ENCODE data around the gene GRB10. TPM values are rescaled to one million over a fixed set of nuclear protein-coding genes. Genes with fewer than 3 reads are reported as not detected.
A peak's percentile ranks its signal among the peaks of the same experiment; 100 is the strongest.

Gene GRB10
- total and polyA plus RNA-seq, 9 donors = 10.0 to 93.3 (median 27.8) TPM

- H3K36me3 ChIP-seq = no peaks in the 10 kb centered on the region
- H3K27ac ChIP-seq = no peak overlapping the region
- DNase-seq = no peak
- intact Hi-C loops (cut with DNase I) = no loop called here
- TF ChIP-seq EP300 (IDR thresholded peaks at IDR 0.05) (no peak), POLR2A (IDR thresholded peaks at IDR 0.05) (no peak)
- TF ChIP-seq, protein P1, sequence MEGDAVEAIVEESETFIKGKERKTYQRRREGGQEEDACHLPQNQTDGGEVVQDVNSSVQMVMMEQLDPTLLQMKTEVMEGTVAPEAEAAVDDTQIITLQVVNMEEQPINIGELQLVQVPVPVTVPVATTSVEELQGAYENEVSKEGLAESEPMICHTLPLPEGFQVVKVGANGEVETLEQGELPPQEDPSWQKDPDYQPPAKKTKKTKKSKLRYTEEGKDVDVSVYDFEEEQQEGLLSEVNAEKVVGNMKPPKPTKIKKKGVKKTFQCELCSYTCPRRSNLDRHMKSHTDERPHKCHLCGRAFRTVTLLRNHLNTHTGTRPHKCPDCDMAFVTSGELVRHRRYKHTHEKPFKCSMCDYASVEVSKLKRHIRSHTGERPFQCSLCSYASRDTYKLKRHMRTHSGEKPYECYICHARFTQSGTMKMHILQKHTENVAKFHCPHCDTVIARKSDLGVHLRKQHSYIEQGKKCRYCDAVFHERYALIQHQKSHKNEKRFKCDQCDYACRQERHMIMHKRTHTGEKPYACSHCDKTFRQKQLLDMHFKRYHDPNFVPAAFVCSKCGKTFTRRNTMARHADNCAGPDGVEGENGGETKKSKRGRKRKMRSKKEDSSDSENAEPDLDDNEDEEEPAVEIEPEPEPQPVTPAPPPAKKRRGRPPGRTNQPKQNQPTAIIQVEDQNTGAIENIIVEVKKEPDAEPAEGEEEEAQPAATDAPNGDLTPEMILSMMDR (IDR thresholded peaks at IDR 0.05) = no peak
- H3K27me3 ChIP-seq = no peaks in the 10 kb centered on the region
- H3K4me1 ChIP-seq (ENCODE audit: insufficient read depth) = peaks cover 16% of the 10 kb centered on the region
- WGBS, 3 donors = 84 to 90% (median 86%) methylated on average over 5 of the region's 5 CpGs
- H3K4me3 ChIP-seq = no peak overlapping the region
- H3K9me3 ChIP-seq = no peaks in the 10 kb centered on the region
Observed at GRCh38 chr7:50562136-50562535, 220.6 kb downstream of the GRB10 start.

GRCh38 chr7:50560865-50561351, 221.8 kb downstream of the GRB10 start:
- no peak overlapping the region for H3K27ac ChIP-seq
- no peaks in the 10 kb centered on the region for H3K36me3 ChIP-seq
- WGBS, 3 donors = 9 to 19% (median 10%) methylated on average over 9 of the region's 9 CpGs
- no peaks in the 10 kb centered on the region for H3K9me3 ChIP-seq
- peak; percentile 31 to 52 (median 41) for DNase-seq
- intact Hi-C loops (cut with DNase I) = no loop called here
- no peak overlapping the region for H3K4me3 ChIP-seq
- peaks cover 22% of the 10 kb centered on the region for H3K4me1 ChIP-seq (ENCODE audit: insufficient read depth)
- TF ChIP-seq EP300 (IDR thresholded peaks at IDR 0.05) (no peak), POLR2A (IDR thresholded peaks at IDR 0.05) (no peak)
- TF ChIP-seq, protein P1 (IDR thresholded peaks at IDR 0.05) = no peak
- H3K27me3 ChIP-seq = no peaks in the 10 kb centered on the region

DNA sequence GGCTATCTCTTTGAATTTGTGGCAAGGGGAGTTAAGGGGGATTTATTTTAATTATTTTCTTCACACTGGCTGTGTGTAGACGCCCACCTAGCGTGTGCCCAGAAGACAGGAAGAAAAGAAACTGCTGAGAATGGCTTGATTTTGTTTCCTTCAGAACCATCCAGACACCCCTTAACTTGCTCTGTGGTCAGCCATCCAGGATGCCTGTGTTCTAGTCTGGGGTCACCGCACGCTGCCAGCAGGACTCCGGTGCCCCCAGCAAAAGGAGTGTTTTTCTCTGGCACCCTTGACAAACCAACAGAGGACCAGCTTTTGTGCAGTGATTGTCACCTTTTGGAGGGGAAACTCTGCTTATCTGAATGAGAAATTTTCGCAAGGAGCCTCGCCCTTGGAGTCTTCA, 222.8 kb downstream of the GRB10 start:
- DNase-seq = no peak
- H3K27ac ChIP-seq = no peak overlapping the region
- H3K4me3 ChIP-seq = no peak overlapping the region
- no peaks in the 10 kb centered on the region for H3K36me3 ChIP-seq
- H3K9me3 ChIP-seq = no peaks in the 10 kb centered on the region
- intact Hi-C loops (cut with DNase I) = no loop called here
- 95 to 97% (median 96%) methylated on average over 7 of the region's 7 CpGs for WGBS, 3 donors
- TF ChIP-seq EP300 (IDR thresholded peaks at IDR 0.05) = no peak
- TF ChIP-seq POLR2A (IDR thresholded peaks at IDR 0.05) = no peak
- TF ChIP-seq, protein P1 (IDR thresholded peaks at IDR 0.05) = no peak
- H3K4me1 ChIP-seq (ENCODE audit: insufficient read depth) = peaks cover 22% of the 10 kb centered on the region
- H3K27me3 ChIP-seq = no peaks in the 10 kb centered on the region

DNA sequence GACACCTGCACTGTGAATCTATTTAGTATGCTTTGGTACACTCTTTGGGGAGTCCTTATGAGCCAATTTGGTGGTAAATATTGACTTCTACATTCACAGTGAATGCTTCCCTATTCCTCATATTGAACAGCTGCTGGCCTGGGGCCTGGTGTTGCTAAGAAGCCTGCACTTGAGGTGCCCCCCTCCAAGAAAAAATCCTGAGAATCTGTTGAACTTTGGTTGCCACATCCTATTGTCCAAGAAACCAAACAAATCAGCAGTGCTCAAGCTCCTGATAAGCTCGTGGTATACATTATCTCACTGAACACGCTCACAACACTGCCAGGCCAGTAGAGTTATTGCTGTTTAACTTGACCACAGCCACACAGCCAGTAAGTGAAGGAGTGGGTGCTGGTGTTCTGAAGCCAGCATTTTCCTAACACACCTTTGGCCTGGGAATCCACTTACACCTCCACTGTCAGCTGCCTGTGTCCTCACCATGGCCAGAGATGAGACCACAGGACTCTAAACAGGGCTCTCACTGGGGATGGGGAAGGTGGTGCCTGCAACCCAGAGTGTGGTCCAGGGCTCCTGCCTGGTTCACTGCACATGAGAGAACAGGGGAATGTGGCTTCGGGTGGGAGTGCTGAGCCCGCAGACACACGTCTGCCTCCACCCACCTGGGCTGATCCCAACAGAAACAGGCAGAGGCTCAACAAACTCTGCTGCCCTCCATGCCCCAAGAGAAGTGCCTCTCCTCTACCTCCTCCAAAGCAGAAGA, 224.2 kb downstream of the GRB10 start:
- Histone ChIP-seq H3K27me3 (no peaks in the 10 kb centered on the region), H3K4me1 (ENCODE audit: insufficient read depth) (peaks cover 22% of the 10 kb centered on the region), H3K4me3 (no peak overlapping the region), H3K36me3 (no peaks in the 10 kb centered on the region), H3K27ac (no peak overlapping the region), H3K9me3 (no peaks in the 10 kb centered on the region)
- 25 to 51% (median 29%) methylated on average over 5 of the region's 5 CpGs for WGBS, 3 donors
- no peak for DNase-seq
- TF ChIP-seq POLR2A (IDR thresholded peaks at IDR 0.05) (no peak), EP300 (IDR thresholded peaks at IDR 0.05) (no peak)
- TF ChIP-seq, protein P1 (IDR thresholded peaks at IDR 0.05) = no peak
- intact Hi-C loops (cut with DNase I) = no loop called here

Data from ovary (tissue), 9 donors.